ENCODE measurements around the gene ARHGAP6.

The ARHGAP6 gene

DNA sequence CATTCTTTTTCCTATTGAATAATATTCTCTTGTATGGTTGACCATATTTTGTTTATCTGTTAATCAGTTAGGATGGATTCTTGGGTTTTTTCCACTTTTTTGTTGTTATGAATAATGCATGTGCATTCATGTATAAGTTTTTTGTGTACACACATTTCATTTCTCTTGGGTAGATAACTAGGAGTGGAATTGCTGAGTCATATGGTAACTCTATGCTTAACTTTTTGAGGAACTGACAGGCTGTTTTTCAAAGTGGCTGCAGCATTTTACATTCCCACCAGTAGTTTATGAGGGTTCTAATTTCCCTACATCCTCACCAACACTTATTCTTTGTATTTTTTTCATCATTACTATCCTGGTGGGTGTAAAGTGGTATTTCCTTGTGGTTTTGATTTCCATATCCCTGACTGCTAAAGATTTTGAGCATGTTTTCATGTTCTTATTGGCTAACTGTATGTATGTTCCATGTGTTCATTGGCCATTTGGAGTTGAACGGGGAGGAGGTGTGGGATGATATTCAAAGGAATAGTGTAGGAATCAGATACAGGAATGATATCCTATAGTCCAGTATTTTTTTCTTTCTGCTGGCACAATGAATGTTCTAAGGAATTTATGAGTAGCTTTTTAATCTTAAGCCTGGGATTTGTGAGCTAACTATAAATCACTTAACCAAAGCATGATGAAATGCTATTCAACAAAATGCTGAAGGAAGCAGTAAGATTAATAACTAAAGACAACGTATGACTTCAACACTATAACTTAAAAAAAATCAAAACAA, 258.2 kb downstream of the ARHGAP6 start:
- DNase-seq (ENCODE audit: low spot score) = no peak
- TF ChIP-seq, protein P1, sequence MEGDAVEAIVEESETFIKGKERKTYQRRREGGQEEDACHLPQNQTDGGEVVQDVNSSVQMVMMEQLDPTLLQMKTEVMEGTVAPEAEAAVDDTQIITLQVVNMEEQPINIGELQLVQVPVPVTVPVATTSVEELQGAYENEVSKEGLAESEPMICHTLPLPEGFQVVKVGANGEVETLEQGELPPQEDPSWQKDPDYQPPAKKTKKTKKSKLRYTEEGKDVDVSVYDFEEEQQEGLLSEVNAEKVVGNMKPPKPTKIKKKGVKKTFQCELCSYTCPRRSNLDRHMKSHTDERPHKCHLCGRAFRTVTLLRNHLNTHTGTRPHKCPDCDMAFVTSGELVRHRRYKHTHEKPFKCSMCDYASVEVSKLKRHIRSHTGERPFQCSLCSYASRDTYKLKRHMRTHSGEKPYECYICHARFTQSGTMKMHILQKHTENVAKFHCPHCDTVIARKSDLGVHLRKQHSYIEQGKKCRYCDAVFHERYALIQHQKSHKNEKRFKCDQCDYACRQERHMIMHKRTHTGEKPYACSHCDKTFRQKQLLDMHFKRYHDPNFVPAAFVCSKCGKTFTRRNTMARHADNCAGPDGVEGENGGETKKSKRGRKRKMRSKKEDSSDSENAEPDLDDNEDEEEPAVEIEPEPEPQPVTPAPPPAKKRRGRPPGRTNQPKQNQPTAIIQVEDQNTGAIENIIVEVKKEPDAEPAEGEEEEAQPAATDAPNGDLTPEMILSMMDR (IDR thresholded peaks at IDR 0.05; ENCODE audit: extremely low read depth, missing control alignments) = no peak

DNA sequence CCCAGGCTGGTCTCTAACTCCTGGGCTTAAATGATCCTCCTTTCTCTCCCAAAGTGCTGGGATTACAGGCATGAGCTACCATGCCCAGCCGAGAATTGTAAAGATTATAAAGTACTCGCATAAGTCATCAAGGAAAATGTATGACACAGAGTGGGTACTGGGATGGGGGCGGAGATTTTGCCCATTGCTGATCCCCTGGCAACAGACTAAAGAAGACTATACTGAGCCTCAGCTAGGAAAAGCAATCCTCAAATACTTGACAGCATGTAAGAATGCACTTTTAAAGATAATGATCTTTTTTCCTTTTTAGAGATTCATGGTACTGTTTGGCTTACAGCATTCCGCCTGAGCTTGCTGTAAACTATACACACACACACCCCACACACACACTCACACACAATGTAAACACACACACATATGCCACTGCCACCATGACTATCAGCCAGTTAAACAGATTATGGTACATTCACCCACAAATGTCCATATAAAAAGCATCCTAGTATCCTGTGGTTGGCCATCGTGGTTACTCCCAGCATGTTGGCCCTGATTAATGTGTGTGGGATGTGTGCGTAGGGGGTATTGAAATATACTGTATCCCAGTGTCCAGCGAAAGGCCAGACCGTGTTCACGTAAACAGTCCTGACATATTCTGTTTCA, 259.5 kb downstream of the ARHGAP6 start:
- no peak for DNase-seq (ENCODE audit: low spot score)
- TF ChIP-seq, protein P1 (IDR thresholded peaks at IDR 0.05; ENCODE audit: extremely low read depth, missing control alignments) = no peak

DNA sequence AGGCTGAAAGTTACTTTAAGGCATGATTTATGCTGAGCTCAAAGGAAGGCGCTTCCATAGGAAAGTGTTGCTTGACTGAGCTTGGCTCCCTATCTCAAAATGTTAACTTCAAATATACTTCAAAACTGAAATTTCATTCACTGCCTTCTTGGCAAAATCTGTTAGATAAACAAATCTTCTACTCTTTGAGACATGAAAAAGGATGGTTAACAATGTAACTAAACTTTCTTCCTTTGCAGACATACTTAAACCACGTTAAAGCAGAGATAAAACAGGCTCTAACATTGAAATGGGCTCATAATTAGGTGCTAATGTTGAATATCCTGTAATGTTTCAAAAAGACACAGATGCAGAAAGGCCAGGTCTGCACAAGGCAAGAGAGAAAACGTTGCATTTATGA, 262.1 kb downstream of the ARHGAP6 start:
- TF ChIP-seq, protein P1 (IDR thresholded peaks at IDR 0.05; ENCODE audit: extremely low read depth, missing control alignments) = no peak
- DNase-seq (ENCODE audit: low spot score) = no peak

DNA sequence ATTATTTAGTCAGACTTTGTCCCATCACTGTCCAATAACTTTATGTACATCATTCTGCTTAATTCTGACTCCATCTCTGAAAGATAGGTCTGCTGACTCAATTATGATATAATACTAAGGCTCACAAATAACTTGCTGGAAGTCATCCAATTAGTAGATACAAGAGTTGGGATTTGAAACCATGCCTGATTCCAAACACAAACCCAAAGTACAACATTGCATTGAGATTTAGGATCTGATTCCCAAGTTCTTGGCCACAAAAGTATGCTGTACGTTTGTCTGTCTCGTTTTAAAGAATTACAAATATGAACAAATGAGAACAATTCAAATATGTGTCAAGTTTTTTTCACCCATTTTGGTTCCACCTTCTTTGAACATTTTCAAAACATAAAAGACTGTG, 263.8 kb downstream of the ARHGAP6 start:
- DNase-seq (ENCODE audit: low spot score) = no peak

DNA sequence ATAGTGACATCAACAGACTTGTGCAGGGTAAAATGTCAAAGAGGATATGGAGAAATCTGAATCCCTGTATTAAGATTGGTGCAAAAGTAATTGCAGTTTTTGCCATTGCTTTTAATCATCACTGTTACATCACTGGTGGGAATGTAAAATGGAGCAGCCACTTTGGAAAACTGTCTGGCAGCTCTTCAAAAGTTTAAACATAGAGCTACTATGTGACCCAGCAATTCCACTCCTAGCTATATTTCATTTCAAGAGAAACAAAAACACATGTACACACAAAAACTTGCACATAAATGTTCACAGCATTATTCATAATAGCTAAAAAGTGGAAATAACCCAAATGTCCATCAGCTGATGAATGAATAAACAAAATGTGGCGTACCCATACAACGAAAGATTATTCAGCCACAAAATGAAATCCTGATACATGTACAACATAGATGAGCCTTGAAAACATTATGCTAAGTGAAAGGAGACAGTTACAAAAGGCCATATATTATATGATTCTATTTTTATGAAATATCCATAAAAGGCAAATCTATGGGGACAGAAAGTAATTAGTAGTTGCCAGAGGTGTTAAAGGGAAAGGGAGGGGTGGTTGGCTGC, 266.1 kb downstream of the ARHGAP6 start:
- DNase-seq (ENCODE audit: low spot score) = no peak
- TF ChIP-seq, protein P1 (IDR thresholded peaks at IDR 0.05; ENCODE audit: extremely low read depth, missing control alignments) = no peak

More for the DNA sequence above, 263.8 kb downstream of the ARHGAP6 start:
- TF ChIP-seq, protein P1 (IDR thresholded peaks at IDR 0.05; ENCODE audit: extremely low read depth, missing control alignments) = no peak

DNA sequence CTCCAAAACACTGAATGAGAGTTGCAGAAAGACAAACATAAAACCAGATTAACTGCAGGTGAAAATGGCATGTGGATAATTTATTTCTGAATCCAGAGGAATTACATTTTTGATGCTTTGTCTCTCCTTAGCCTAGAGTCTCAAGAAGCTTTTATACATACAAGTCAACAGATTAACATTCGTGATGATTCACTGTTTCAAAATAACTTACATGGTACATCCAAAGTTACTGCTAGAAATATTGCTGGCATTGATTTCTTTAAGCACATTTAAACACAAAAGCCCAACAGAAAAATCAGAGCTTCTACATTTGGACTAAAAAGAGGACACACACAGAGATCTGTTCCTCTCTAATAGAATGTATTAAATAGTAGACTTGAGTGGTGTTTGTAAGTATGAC, 266.9 kb downstream of the ARHGAP6 start:
- TF ChIP-seq, protein P1 (IDR thresholded peaks at IDR 0.05; ENCODE audit: extremely low read depth, missing control alignments) = no peak

DNA sequence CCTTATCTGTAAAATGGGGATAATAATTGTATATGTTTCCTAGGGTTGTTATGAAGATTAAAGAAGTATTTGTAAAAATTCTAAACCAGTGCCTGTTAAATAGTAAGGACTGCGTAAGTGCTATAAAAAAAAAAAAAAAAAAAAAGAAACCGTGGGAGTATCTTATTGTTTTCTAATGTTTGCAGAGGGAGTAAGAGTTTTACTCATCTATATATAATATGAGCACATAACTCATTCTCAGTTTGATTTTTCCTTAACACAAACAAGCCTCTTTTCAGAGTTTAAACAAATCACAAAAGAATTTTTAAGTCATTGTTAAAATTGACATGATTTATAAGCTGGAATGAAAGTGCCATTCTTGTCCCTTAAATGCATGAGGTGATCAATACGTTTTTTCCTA, 267.6 kb downstream of the ARHGAP6 start:
- TF ChIP-seq, protein P1 (IDR thresholded peaks at IDR 0.05; ENCODE audit: extremely low read depth, missing control alignments) = no peak
- DNase-seq (ENCODE audit: low spot score) = no peak

More for the DNA sequence above, 266.9 kb downstream of the ARHGAP6 start:
- no peak for DNase-seq (ENCODE audit: low spot score)
